Measurements from ENCODE around the gene UBE4B. TPM values are rescaled to one million over a fixed set of nuclear protein-coding genes. Genes with fewer than 3 reads are reported as not detected.

UBE4B gene
- total and polyA plus RNA-seq, 8 donors = 38.0 to 54.1 (median 48.3) TPM

DNA sequence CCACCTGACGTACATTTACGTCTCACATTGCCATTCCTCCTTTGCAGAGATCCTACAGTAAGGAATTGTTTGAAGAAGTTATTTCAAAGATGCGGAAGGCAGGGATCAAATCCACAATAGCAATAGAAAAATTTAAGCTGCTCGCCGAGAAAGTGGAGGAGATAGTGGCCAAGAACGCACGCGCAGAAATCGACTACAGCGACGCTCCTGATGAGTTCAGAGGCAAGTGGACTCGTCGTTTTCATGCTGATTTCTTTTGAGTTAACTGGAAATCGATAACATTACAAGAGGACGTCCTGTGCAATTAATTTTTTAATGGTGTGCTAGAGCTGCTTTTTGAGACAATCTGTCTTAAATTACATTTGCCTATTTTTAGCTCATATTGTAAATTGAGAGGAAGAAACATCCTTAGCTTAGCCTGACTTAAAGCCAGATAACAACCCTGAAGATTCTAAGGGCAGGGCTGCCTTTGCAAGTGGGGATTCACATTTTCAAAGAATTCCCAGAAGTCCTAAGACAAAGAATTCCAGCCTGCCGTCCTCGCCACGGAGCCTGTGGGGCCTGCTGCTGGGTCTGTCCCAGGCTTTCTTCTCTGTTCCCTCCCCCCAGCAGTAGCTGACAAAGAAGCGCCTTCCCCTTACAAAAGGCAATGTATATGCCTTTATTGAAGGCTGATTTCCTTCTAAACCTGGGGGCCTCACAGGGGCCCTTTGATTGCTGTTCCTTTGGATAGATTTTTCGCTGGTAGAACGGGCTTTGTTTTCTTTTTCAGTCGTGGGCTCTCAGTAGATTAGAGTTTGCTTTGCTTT, 146.0 kb downstream of the UBE4B start:
- ATAC-seq (no peak), DNase-seq (no peak)
- Histone ChIP-seq H3K9me3 (no peaks in the 10 kb centered on the region), H3K36me3 (peaks cover 0 to 64% of the 10 kb centered on the region in 2 donors), H3K27me3 (no peaks in the 10 kb centered on the region), H3K4me1 (no peaks in the 10 kb centered on the region), H3K4me3 (no peak overlapping the region), H3K27ac (no peak overlapping the region)
- TF ChIP-seq, protein P1, sequence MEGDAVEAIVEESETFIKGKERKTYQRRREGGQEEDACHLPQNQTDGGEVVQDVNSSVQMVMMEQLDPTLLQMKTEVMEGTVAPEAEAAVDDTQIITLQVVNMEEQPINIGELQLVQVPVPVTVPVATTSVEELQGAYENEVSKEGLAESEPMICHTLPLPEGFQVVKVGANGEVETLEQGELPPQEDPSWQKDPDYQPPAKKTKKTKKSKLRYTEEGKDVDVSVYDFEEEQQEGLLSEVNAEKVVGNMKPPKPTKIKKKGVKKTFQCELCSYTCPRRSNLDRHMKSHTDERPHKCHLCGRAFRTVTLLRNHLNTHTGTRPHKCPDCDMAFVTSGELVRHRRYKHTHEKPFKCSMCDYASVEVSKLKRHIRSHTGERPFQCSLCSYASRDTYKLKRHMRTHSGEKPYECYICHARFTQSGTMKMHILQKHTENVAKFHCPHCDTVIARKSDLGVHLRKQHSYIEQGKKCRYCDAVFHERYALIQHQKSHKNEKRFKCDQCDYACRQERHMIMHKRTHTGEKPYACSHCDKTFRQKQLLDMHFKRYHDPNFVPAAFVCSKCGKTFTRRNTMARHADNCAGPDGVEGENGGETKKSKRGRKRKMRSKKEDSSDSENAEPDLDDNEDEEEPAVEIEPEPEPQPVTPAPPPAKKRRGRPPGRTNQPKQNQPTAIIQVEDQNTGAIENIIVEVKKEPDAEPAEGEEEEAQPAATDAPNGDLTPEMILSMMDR (IDR thresholded peaks at IDR 0.05) = no peak
- intact Hi-C loops (cut with DNase I) = no loop called here

DNA sequence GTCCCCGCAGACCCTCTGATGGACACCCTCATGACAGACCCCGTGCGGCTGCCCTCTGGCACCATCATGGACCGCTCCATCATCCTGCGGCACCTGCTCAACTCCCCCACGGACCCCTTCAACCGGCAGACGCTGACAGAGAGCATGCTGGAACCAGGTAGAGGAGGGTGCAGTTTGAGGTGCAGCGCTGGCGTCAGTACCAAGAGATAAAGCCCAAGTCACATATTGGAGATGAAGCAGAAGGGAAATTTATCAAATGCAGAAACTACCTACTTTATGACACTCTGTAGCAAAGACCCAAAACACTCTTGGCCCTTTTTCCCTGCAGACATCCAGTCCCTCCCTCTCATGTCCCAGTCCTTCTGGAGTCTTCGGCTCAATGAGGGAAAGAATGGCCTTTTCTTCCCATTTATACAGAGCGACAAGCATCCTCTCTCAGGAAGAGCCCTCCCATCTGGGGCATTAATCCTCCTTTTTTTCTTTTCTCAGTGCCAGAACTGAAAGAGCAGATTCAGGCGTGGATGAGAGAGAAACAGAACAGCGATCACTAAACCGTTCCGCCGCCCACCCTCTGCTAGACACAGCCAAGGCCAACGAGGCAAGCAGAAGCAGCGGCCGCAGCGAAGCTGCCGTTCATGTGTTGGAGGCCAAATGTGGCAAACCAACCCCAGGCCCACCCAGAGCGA, 146.8 kb downstream of the UBE4B start:
- ATAC-seq (no peak), DNase-seq (no peak)
- intact Hi-C loops (cut with DNase I) = no loop called here
- Histone ChIP-seq H3K4me3 (no peak overlapping the region), H3K36me3 (peaks cover 0 to 60% of the 10 kb centered on the region in 2 donors), H3K27me3 (no peaks in the 10 kb centered on the region), H3K9me3 (no peaks in the 10 kb centered on the region), H3K4me1 (no peaks in the 10 kb centered on the region), H3K27ac (no peak overlapping the region)
- TF ChIP-seq, protein P1 (IDR thresholded peaks at IDR 0.05) = no peak

DNA sequence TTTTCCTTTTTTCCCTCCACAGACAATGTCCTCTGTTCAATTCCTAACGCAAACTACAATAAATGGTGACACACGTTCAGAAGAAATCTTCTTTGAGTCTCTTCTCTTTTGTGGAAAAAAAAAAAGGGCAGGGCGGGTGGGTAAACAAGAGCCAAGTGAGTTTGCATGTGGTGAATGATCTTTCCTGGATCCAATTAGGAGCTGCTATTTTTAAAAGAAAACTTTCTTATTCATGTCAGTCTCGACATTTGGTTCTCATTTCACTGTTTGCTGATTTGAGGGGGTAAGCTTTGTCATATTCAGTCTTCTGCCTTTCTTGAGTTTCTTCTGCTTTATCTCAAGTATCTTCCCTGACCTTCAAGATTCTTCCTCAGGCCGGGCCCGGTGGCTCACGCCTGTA, 148.4 kb downstream of the UBE4B start:
- Histone ChIP-seq H3K36me3 (peaks cover 0 to 46% of the 10 kb centered on the region in 2 donors), H3K9me3 (no peaks in the 10 kb centered on the region), H3K27me3 (no peaks in the 10 kb centered on the region), H3K4me1 (no peaks in the 10 kb centered on the region), H3K27ac (no peak overlapping the region), H3K4me3 (no peak overlapping the region)
- TF ChIP-seq, protein P1 (IDR thresholded peaks at IDR 0.05) = no peak
- DNase-seq (no peak), ATAC-seq (no peak)
- intact Hi-C loops (cut with DNase I) = no loop called here

DNA sequence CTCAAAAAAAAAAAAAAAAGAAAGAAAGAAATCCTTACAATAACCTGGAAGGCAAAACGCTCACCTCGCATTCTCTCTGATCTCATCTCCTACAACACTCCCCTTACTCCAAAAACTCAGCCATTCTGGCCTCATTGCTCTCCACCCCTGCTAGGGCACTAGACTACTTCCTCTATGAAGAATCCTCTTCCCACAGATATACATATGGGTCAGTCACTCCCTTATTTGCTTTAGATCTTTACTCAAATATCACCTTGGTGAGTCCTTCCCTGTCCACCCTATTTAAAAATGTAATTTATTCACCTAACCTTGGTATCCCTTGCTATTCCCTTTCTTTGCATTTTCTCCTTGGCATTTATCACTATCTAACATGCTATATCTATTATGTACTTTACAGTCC, 153.0 kb downstream of the UBE4B start:
- Histone ChIP-seq H3K36me3 (peaks cover 0 to 8% of the 10 kb centered on the region in 2 donors), H3K27ac (no peak overlapping the region), H3K27me3 (no peaks in the 10 kb centered on the region), H3K4me1 (no peaks in the 10 kb centered on the region), H3K4me3 (no peak overlapping the region), H3K9me3 (no peaks in the 10 kb centered on the region)
- ATAC-seq (no peak), DNase-seq (no peak)
- intact Hi-C loops (cut with DNase I) = no loop called here
- TF ChIP-seq, protein P1 (IDR thresholded peaks at IDR 0.05) = no peak

DNA sequence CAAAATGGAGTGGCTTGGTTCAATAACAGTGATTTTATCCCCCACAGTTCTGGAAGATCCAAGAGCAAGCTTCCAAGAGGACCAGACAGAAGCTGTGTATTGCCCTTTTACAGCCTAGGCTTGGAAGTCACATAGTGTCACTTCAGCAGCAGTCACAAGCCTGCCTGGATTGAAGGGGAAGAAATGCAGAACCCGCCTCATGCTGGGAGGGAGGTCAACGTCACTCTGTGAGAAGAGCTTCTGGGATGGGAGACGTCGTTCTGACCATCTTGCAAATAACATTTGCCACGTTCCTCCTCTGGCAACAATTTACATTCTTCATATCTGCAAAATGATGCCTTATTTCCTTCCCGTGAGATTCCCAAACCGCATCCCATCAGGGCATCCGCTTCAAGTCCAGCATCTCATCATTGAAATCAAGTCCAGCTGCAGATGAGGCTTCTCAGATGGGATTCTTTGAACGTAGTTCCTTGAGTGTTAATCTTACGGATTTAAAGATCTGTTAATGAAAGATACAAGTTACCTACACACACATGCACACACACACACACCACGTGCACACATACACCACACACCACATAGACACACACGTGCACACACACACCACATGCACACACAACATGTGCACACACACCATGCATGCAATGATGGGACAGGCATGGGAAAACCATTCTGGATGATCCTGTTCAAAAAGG, 153.7 kb downstream of the UBE4B start:
- Histone ChIP-seq H3K4me1 (no peaks in the 10 kb centered on the region), H3K27ac (no peak overlapping the region), H3K4me3 (no peak overlapping the region), H3K27me3 (no peaks in the 10 kb centered on the region), H3K36me3 (peaks cover 0 to under 1% of the 10 kb centered on the region in 2 donors), H3K9me3 (no peaks in the 10 kb centered on the region)
- intact Hi-C loops (cut with DNase I) = no loop called here
- TF ChIP-seq, protein P1 (IDR thresholded peaks at IDR 0.05) = no peak
- DNase-seq (no peak), ATAC-seq (no peak)
